Sigmoid colon (tissue), 4 donors: Measurements from ENCODE around the gene ARHGAP35.
"Not testable (repeated sequence)": the region's sequence is repeated elsewhere in the genome, so short reads cannot be mapped to it uniquely, and the experiment has no call there.

Experiments used
- EP300 ChIP-seq, 4 donors: sonication (generic); formaldehyde crosslinking; IDR thresholded peaks; one replicate each; pipeline ENCODE4 v1.6.1; 2017; ENCODE audit warnings: antibody characterized with exemption in 4 of 4
- POLR2A ChIP-seq, 2 donors: fragments of 450-650 bp; IDR thresholded peaks; one replicate each; pipeline ENCODE4 v1.6.1; 2016; ENCODE audit warnings: antibody characterized with exemption in 2 of 2, mild to moderate bottlenecking in 2 of 2, moderate library complexity in 2 of 2
- TF ChIP-seq, protein P1 (sequence below), 4 experiments: fragments of 450-650 bp in 3 of 4; fragments of 200-600 bp in 1 of 4; IDR thresholded peaks; one replicate each; pipeline ENCODE4 v1.5.1; 2016 to 2019; ENCODE audit warnings: antibody characterized with exemption in 4 of 4, mild to moderate bottlenecking in 3 of 4, moderate library complexity in 2 of 4

DNA sequence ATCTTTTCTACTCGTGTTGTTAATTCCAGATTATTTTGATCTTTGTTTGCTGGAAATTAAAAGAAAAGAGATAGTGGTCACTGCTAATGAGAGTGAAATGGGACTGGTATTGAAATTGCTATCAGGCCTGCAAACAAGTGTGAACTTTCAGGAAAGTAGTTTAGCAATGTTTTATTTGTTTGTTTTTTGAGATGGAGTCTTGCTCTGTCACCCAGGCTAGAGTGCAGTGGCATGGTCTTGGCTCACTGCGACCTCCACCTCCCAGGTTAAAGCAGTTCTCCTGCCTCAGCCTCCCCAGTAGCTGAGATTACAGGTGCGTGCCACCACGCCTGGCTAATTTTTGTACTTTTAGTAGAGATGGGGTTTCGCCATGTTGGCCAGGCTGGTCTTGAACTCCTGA is 10.4 kb downstream of the ARHGAP35 start:
- TF ChIP-seq, protein P1, sequence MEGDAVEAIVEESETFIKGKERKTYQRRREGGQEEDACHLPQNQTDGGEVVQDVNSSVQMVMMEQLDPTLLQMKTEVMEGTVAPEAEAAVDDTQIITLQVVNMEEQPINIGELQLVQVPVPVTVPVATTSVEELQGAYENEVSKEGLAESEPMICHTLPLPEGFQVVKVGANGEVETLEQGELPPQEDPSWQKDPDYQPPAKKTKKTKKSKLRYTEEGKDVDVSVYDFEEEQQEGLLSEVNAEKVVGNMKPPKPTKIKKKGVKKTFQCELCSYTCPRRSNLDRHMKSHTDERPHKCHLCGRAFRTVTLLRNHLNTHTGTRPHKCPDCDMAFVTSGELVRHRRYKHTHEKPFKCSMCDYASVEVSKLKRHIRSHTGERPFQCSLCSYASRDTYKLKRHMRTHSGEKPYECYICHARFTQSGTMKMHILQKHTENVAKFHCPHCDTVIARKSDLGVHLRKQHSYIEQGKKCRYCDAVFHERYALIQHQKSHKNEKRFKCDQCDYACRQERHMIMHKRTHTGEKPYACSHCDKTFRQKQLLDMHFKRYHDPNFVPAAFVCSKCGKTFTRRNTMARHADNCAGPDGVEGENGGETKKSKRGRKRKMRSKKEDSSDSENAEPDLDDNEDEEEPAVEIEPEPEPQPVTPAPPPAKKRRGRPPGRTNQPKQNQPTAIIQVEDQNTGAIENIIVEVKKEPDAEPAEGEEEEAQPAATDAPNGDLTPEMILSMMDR (IDR thresholded peaks at IDR 0.05): not testable (repeated sequence)
- TF ChIP-seq POLR2A, EP300 (IDR thresholded peaks at IDR 0.05): not testable (repeated sequence)
